A673 (cell line): ENCODE measurements around the gene FAM234B.

Source experiments
- EZH2 ChIP-seq: fragments of 200-600 bp; sonication (generic); IDR thresholded peaks from 2 replicates; pipeline ENCODE4 v1.6.1; 2017; ENCODE audit warnings: borderline replicate concordance, low read depth, mild to moderate bottlenecking, mixed read lengths, antibody characterized with exemption, low read length; ENCODE audit not compliant: poor library complexity, severe bottlenecking
- TF ChIP-seq, protein P1 (sequence below): fragments of 300-800, 200-600 bp; sonication (generic); conservative IDR thresholded peaks from 2 replicates; pipeline ENCODE4 v1.5.1; 2017; ENCODE audit warnings: low read depth, mild to moderate bottlenecking, antibody characterized with exemption, low read length, moderate library complexity, mixed read lengths

DNA sequence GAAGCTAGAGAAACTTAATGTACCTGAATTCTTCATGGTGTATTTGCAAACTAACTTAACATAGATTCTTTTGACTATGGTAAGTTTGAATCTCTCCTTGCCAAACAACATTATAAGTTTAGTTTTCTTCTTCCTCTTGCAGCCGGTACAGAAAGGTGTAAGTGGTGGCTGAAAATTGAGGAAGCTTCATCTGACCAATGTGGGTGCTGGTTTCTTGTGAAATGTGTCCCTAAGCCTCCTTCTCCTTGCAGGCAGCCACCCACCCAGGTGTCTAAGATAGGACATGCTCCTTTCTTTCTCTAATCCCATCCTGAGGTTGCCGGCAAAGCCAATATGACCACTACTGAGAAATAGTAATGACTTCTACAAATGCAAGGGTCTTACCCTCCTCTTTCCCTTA is 38.7 kb downstream of the FAM234B start:
- TF ChIP-seq, protein P1, sequence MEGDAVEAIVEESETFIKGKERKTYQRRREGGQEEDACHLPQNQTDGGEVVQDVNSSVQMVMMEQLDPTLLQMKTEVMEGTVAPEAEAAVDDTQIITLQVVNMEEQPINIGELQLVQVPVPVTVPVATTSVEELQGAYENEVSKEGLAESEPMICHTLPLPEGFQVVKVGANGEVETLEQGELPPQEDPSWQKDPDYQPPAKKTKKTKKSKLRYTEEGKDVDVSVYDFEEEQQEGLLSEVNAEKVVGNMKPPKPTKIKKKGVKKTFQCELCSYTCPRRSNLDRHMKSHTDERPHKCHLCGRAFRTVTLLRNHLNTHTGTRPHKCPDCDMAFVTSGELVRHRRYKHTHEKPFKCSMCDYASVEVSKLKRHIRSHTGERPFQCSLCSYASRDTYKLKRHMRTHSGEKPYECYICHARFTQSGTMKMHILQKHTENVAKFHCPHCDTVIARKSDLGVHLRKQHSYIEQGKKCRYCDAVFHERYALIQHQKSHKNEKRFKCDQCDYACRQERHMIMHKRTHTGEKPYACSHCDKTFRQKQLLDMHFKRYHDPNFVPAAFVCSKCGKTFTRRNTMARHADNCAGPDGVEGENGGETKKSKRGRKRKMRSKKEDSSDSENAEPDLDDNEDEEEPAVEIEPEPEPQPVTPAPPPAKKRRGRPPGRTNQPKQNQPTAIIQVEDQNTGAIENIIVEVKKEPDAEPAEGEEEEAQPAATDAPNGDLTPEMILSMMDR = no peak
- no peak for TF ChIP-seq EZH2
